GM03348 (cell line): Measurements from ENCODE around the gene GPR31.
"Not testable (repeated sequence)": the region's sequence is repeated elsewhere in the genome, so short reads cannot be mapped to it uniquely, and the experiment has no call there.

Experiments
- DNase-seq: peaks from one replicate; pipeline ENCODE4 v3.0.0; 2012; ENCODE audit warnings: low spot score

The GPR31 gene

DNA sequence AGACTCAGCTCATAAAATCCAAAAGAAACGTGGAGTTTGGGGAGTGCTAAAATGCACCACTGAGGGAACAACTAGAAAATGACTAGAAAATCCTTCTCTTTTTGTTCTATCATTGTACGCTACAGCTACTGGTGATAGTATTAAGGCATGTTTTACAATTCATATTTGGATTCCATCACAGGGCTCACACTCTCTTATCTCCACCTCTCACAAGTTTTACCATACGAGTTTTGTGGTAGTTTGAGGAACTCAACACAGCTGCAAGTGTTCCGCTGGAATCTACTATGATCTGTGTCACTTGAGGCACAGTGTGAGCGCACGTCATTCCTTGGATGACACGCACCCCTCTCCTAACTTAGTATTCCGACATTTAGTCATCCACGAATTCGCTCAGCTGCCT lies 9.9 kb upstream of the GPR31 start:
- DNase-seq, result not testable (repeated sequence)

DNA sequence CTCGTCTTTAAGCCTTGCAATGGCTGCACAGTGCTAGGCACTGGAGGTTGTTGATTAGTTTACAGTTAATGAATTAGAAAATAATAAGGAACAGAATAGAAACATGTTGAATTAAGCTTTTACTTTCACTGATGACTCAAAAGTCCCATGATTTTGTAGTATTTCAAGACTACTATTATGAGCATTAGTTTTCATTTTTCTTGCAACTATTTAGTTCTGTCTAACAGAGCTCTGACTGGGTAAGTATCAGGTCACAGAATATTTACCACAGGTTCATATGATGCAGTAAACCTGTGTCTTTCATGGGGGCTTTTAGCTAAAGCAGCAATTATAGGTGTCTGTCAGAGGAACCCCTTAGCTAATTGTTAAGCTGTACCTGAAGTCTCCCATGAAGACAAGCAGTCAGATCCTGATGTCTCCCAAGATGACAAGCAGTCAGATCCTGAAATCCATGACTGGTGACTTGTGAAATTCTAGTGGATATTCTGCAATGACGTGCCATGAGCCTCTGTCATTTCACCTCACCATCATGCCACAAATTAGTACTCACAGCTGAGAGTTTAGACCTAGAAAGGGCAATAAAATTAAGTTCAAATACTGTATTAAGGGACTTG lies 8.2 kb upstream of the GPR31 start:
- DNase-seq, result no peak

- no peak for DNase-seq
Measured at GRCh38 chr6:167164261-167164660, 6.5 kb upstream of the GPR31 start.

GRCh38 chr6:167163476-167164011 lies 5.8 kb upstream of the GPR31 start:
- DNase-seq, result no peak

- no peak for DNase-seq
Measured at GRCh38 chr6:167162591-167162990, 4.8 kb upstream of the GPR31 start.

GRCh38 chr6:167161851-167162467 lies 4.2 kb upstream of the GPR31 start:
- DNase-seq, result no peak

- no peak for DNase-seq
Measured at GRCh38 chr6:167157414-167157813, 366 bp downstream of the GPR31 start.

DNA sequence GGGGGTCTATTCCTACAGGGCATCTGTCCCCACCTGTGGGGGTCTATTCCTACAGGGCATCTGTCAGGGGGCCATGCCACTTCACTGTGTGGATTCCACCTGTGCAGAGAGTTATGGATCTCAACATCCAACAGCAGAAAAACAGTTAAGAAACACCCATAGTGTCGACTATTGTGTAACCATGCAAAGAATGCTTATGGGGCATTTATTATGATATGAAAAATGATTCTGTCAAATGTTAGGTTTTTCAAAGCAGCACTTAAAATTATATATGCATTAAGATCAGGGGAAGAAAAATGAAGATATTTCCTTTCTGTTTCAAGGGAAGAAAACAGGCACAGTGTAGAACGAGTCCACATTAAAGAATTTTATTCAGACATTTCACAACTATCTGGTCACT lies 2.9 kb downstream of the GPR31 start:
- DNase-seq, result no peak

DNA sequence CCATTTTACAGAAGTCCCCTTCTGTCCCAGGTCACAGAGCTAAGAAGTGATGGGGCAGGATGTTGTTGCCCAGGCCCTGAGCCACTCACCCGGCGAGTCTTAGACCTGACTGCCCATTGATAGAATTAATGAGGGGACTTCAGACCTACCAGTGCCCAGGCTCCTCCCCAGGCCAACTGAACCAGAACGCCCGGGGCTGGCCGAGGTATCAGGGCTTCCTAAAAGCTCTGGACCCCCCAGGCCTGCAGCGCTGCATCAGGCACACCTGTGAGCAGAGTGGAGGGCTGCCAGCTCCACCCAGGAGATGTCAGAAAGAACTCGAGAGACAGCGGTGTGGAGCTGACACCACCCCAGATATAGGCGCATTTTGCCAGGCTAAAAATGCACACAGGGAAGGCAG lies 3.5 kb downstream of the GPR31 start:
- no peak for DNase-seq

DNA sequence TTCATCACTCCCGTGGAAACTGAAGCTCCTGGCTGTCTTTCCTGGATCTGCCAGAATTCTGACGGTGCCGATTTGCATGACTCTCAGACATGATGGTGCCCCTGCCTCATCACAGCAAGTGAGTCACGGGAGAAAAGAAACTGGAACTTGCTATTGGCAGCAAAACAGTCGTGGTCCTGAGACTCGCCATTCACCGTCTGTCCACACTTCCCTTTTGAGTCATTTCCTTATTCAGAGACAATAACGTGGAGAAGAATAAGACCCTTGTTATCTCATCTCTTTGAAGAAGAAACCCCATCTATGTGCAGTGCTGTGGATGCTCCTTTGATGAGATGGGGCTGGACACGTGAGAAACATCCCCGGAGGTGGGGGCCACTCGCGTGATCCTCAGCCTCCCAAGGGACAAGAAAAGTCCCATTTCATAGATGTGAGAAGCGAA lies 4.2 kb downstream of the GPR31 start:
- DNase-seq, result no peak

DNA sequence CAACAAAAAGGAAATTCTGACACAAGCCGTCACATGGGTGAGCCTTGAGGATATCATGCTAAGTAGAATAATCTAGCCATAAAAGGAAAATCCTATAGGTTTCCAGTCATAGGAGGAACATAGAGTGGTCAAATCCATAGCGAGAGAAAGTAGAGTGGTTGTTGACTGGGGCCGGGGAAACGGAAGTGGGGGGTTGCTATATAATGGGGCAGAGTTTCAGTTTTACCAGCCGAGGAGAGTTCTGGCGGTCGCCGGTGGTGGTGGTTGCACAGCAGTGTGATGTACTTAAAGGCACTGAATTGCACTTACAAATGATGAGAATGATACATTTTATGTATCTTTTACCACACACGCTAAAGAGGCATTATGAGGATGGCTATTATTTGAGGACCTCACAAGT lies 4.9 kb downstream of the GPR31 start:
- no peak for DNase-seq

GRCh38 chr6:167151648-167152047 lies 6.1 kb downstream of the GPR31 start:
- no peak for DNase-seq

GRCh38 chr6:167150941-167151549 lies 6.7 kb downstream of the GPR31 start:
- no peak for DNase-seq

- DNase-seq, result no peak
Measured at GRCh38 chr6:167148997-167149396, 8.8 kb downstream of the GPR31 start.

- DNase-seq, result no peak
Measured at GRCh38 chr6:167148021-167148420, 9.8 kb downstream of the GPR31 start.

GRCh38 chr6:167146977-167147376 lies 10.8 kb downstream of the GPR31 start:
- DNase-seq, result no peak

GRCh38 chr6:167146135-167146534 lies 11.6 kb downstream of the GPR31 start:
- DNase-seq, result no peak

GRCh38 chr6:167145461-167145860 lies 12.3 kb downstream of the GPR31 start:
- DNase-seq, result no peak

DNA sequence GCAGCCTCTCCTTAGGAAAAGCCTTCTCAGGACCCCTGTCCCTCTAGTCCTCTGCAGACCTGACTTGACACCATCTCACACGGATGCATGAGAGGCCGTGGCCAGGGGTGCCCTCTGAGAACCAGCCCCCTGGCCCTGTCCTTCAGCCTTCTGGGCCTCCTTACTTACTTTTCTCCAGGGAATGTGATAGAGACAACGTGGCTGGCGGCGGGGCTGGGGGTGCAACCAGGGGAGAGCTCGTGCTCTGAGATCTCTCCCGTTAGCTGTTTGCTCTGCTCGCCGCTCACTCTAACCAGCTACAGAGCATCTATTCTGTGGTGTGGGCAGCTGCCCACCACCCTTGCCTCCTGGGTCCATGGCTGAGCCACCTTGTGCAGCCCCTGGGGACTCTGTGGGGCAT lies 14.7 kb downstream of the GPR31 start:
- no peak for DNase-seq

DNA sequence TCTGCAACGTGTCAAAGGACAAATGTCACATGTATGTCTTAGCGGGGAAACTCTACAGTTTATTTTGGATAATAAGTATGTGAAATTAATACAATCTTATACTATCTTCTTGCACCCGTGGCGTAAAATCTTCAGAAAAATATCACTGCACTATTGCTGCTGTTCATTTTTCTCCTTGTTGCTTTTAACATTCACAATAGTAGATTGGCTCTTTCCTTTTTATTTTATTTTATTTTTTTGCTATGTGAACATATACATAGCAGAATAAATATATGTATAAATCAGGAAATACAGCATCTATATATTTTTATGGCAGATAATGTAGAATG lies 15.4 kb downstream of the GPR31 start:
- no peak for DNase-seq

- DNase-seq, result no peak
Measured at GRCh38 chr6:167141667-167142432, 15.9 kb downstream of the GPR31 start.

- DNase-seq, result no peak
Measured at GRCh38 chr6:167140589-167141474, 16.9 kb downstream of the GPR31 start.
